ENCODE measurements around the gene LMBRD1.
A peak's percentile ranks its signal among the peaks of the same experiment; 100 is the strongest.
"Not testable (repeated sequence)": the region's sequence is repeated elsewhere in the genome, so short reads cannot be mapped to it uniquely, and the experiment has no call there.

LMBRD1 gene

GRCh38 chr6:69732045-69732444, 64.8 kb downstream of the LMBRD1 start:
- no peak for DNase-seq

GRCh38 chr6:69729870-69730449, 66.8 kb downstream of the LMBRD1 start:
- DNase-seq = peak; percentile 19

DNA sequence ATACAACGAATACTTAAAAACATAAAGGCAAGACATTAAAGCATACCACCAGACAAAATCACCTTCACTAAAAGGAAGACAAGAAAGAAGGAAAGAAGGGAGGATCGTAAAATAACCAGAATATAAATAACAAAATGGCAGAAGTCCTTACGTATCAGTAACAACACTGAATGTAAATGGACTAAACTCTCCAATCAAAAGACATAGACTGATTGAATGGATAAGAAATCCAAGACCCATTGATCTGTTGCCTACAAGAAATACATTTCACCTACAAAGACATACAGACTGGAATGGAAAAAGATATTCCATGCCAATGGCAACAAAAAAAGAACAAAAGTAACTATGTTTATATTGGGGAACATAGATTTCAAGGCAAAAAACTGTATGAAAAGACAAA, 74.1 kb downstream of the LMBRD1 start:
- DNase-seq = no peak

GRCh38 chr6:69719602-69720193, 77.1 kb downstream of the LMBRD1 start:
- DNase-seq = no peak

GRCh38 chr6:69706724-69707123, 90.1 kb downstream of the LMBRD1 start:
- DNase-seq = no peak

GRCh38 chr6:69705954-69706353, 90.9 kb downstream of the LMBRD1 start:
- DNase-seq = no peak

DNA sequence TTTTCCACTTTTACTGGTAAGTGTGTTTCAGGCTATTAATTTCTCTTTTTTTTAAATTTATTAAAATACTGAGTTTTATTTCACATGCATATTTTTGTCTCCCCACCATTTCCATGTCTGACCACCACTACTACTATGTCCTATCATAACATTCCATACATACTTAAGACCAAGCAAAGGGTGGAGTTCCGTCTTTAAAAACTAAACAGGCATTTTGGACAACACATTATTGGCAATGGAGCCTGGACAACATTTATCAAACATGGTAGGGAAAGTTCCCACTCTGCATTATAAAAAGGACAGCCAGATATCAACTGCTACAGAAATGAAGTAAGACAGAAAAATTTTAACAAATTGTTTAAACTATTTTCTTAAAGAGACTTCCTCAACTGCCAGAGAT, 91.9 kb downstream of the LMBRD1 start:
- no peak for DNase-seq

DNA sequence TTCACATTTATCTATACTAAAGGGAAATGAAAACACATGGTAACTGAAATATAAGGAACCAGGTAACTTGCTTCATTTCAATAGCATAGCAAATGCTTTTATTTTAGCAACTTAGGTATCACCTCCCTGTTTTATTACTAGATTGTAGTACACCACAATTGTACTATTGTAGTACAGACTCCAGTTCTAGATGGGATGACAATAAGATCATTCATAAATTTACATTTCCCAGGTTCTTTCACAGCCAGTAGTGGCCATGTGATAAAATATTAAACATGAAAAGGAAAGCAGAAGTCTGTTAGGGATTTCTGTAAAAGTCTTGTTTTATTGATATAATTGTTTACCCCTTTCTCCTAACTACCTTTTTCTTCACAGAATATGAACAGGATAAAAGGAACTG, 97.2 kb downstream of the LMBRD1 start:
- DNase-seq = no peak

GRCh38 chr6:69696273-69696672, 100.5 kb downstream of the LMBRD1 start:
- DNase-seq = peak; percentile 33

GRCh38 chr6:69693762-69694161, 103.0 kb downstream of the LMBRD1 start:
- no peak for DNase-seq

DNA sequence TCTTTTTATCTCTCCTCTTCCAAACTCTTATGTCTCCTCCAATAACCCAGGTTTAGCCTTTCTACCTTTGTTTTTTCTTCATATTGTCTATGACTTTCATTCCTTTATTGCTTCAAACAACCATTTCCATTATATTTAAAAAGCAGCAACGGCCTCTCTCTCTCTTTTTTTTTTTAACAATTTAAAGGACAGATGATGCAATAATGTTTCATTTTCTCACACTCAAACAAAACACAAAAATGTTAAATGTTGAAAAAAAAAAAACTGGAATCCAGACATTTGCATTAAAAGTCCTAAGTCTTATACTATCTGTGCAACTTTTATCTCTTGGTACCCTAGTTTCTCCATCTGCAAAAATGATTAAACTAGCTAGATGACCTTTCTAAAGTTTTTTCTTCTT, 105.8 kb downstream of the LMBRD1 start:
- no peak for DNase-seq

DNA sequence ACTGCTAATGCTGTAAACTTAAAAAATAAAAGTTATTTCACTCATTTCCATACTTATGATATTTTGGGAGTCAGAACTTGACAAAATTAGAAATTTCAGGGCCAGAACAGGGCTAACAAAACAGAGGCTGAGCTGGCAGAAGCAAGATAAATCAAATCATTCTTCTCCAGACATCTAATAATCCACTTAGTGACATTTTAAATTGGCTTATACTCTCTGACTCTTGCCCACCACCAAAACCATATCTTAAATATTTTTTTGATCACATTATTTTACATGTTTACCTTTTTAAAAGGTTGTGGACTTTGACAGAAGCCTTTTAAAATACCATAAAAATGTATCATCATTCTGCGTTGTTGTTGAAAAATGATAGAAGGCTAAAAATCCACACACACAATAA, 116.5 kb downstream of the LMBRD1 start:
- no peak for DNase-seq

GRCh38 chr6:69673298-69673697, 123.5 kb downstream of the LMBRD1 start:
- DNase-seq = no peak

DNA sequence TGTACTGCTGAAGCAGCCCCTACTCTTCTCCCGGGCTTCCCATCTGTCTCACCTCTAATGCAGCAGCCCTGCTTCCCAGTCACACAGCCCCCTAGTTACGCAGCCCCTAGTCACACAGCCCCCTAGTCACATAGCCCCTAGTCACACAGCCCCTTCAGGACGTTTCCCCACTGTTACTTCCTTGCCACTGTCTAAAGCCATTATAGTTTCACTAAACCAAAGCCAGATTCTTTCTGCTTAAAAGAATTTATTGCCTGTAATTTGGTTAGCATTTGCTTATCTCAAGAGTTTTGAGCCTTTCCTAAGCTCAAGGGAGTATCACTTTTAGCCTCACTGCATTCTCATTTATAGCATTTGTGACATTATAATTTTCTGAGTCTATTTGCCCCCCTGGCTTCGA, 127.9 kb downstream of the LMBRD1 start:
- DNase-seq = no peak

GRCh38 chr6:69666779-69667178, 130.0 kb downstream of the LMBRD1 start:
- not testable (repeated sequence) for DNase-seq

- no peak for DNase-seq
These were observed 131.4 kb downstream of the LMBRD1 start for GRCh38 chr6:69665437-69665836.

- no peak for DNase-seq
These were observed 132.3 kb downstream of the LMBRD1 start for GRCh38 chr6:69664551-69664950.

DNA sequence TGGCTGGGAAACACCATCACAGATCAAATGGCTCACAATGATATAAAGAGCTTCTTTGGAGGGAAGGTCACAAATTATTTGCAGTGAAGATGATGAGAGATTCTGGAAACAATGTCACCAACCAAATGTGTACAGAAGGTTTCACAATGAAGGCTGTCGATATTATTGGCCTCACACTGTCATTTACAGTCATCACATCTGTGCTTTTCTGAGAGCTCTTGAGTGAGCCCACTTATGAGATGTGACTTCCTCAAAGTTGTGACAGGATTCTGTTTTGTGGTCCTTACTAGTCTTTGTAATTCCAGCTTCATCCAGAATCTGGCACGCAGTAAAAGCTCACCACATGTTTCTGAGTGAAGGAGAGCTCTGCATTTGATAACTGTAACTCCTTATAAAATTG, 133.6 kb downstream of the LMBRD1 start:
- DNase-seq = no peak

GRCh38 chr6:69650703-69651102, 146.1 kb downstream of the LMBRD1 start:
- DNase-seq = no peak

DNA sequence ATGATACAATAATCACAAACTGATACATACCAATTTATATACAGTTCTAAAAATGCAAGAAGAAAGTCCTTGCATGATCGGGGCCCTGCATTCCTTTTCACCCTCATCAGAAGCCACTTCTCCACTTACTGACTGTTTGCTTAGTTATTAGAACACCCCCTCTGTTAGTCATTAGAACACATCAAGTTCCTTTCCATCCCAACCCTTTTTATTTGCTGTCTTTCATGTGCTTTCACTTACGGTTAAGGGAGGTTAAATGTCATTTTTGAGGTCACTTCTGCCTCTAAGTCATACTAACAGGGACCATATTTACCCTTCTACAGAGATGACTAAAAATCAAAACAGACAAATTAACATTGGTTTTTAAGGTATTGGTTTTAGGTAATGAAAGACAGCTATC, 149.1 kb downstream of the LMBRD1 start:
- DNase-seq = no peak

- no peak for DNase-seq
These were observed 153.1 kb downstream of the LMBRD1 start for GRCh38 chr6:69643688-69644087.

DNA sequence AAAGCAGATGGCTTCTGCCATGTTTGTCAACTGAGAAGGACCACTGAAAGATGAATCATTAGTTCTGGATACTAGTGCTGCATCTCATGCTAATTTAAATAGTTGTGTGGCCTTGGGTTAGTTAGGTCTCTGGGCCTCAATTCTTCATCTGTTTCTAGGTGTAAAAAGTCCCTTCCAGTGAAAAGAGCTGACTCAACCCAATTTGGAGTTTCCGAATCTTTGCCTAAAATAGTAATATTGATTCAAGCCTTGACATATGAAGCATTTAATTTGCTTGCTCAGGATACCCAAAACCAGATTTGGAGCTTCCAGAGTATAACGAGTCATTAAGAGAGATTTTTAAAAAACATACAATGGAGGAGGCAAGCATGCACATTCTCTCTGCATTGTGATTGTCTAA, 163.9 kb downstream of the LMBRD1 start:
- no peak for DNase-seq

GRCh38 chr6:69631552-69632346, 165.1 kb downstream of the LMBRD1 start:
- peak; percentile 6 for DNase-seq

GRCh38 chr6:69630767-69631166, 166.0 kb downstream of the LMBRD1 start:
- DNase-seq = no peak

Data from NCI-H2227 treated with DMSO at 0.1 percent for 48 hours (cell line).